K562 (cell line): Measurements from ENCODE around the gene TUBB4B. TPM values are rescaled to one million over a fixed set of nuclear protein-coding genes. Genes with fewer than 3 reads are reported as not detected.

Source experiments
- CBX1 ChIP-seq: sonication (generic); IDR thresholded peaks from 2 replicates; pipeline ENCODE4 v1.6.1; 2016; ENCODE audit warnings: antibody characterized with exemption, low read depth, mild to moderate bottlenecking
- FOSL1 ChIP-seq: fragments of 200-800 bp; sonication (Bioruptor generic); conservative IDR thresholded peaks from 2 replicates; pipeline ENCODE4 v1.6.1; 2016; ENCODE audit warnings: missing genetic modification characterization, missing compliant biosample characterization
- FOXA3 ChIP-seq, 2 experiments: fragments of 450-650 bp in 1 of 2; sonication (generic) in 1 of 2; formaldehyde crosslinking; IDR thresholded peaks in 1 of 2; conservative IDR thresholded peaks in 1 of 2; 2 replicates each; pipeline versions ENCODE4 v1.4.0 to v1.8.0; 2020 to 2022; ENCODE audit warnings: mild to moderate bottlenecking in 2 of 2, missing genetic modification reagents in 1 of 2
- HES1 ChIP-seq: fragments of 450-650 bp; IDR thresholded peaks from 2 replicates; pipeline ENCODE4 v1.6.1; 2016; ENCODE audit warnings: low read depth, mild to moderate bottlenecking, moderate library complexity
- KLF13 ChIP-seq: fragments of 450-650 bp; IDR thresholded peaks from 2 replicates; pipeline ENCODE4 v1.6.1; 2016; ENCODE audit warnings: missing genetic modification characterization, low read depth, mild to moderate bottlenecking, missing compliant biosample characterization, moderate library complexity, borderline replicate concordance
- KLF16 ChIP-seq: IDR thresholded peaks from 2 replicates; pipeline ENCODE4 v1.6.1; 2016; ENCODE audit warnings: antibody characterized with exemption
- MTF1 ChIP-seq: fragments of 250-450 bp; sonication (Bioruptor Pico); IDR thresholded peaks from 2 replicates; pipeline ENCODE4 v1.9.0; 2021; ENCODE audit warnings: moderate library complexity, mild to moderate bottlenecking, inconsistent platforms, borderline replicate concordance
- MXI1 ChIP-seq: IDR thresholded peaks from 2 replicates; pipeline ENCODE4 v1.6.1; 2011; ENCODE audit warnings: low read depth, mild to moderate bottlenecking, improper control_type of control experiment, low read length
- PYGO2 ChIP-seq: fragments of 450-650 bp; IDR thresholded peaks from 2 replicates; pipeline ENCODE4 v1.6.1; 2016; ENCODE audit warnings: mild to moderate bottlenecking, missing genetic modification characterization, moderate library complexity, missing compliant biosample characterization
- RFX5 ChIP-seq: IDR thresholded peaks from 2 replicates; pipeline ENCODE4 v1.6.1; 2011; ENCODE audit warnings: low read depth, mild to moderate bottlenecking, improper control_type of control experiment, low read length
- SIN3A ChIP-seq, 2 experiments: fragments of 150-350 bp in 1 of 2; IDR thresholded peaks; 2 replicates each; pipeline ENCODE4 v1.6.1; 2011 to 2016; ENCODE audit warnings: borderline replicate concordance in 2 of 2, low read depth in 2 of 2, low read length in 2 of 2, mild to moderate bottlenecking in 2 of 2, moderate library complexity in 2 of 2; ENCODE audit not compliant: control insufficient read depth in 1 of 2
- THAP12 ChIP-seq: fragments of 250-450 bp; sonication (Bioruptor Pico); IDR thresholded peaks from 2 replicates; pipeline ENCODE4 v1.9.0; 2021; ENCODE audit warnings: mild to moderate bottlenecking, inconsistent platforms
- TOE1 ChIP-seq, 2 experiments: fragments of 450-650 bp in 1 of 2; sonication (generic) in 1 of 2; formaldehyde crosslinking in 1 of 2; IDR thresholded peaks; 2 replicates each; pipeline versions ENCODE4 v1.7.1 to v1.8.0; 2016 to 2022; ENCODE audit warnings: borderline replicate concordance in 2 of 2, mild to moderate bottlenecking in 2 of 2, antibody characterized with exemption in 1 of 2, inconsistent platforms in 1 of 2, low read depth in 1 of 2, missing genetic modification reagents in 1 of 2, moderate library complexity in 1 of 2
- ZBTB5 ChIP-seq: fragments of 450-650 bp; IDR thresholded peaks from 2 replicates; pipeline ENCODE4 v1.6.1; 2017; ENCODE audit warnings: antibody characterized with exemption
- ZNF12 ChIP-seq: sonication (generic); formaldehyde crosslinking; IDR thresholded peaks from 2 replicates; pipeline ENCODE4 v1.4.0; 2020; ENCODE audit warnings: mild to moderate bottlenecking, missing genetic modification reagents
- ZNF395 ChIP-seq: fragments of 200-800 bp; sonication (Bioruptor generic); IDR thresholded peaks from 2 replicates; pipeline ENCODE4 v1.6.1; 2017; ENCODE audit warnings: missing genetic modification characterization, missing compliant biosample characterization
- ZNF511 ChIP-seq: sonication (generic); formaldehyde crosslinking; IDR thresholded peaks from 2 replicates; pipeline ENCODE4 v1.8.0; 2022; ENCODE audit warnings: mild to moderate bottlenecking, missing genetic modification reagents
- ZNF589 ChIP-seq: fragments of 200-800 bp; sonication (Bioruptor generic); IDR thresholded peaks from 2 replicates; pipeline ENCODE4 v1.6.1; 2016; ENCODE audit warnings: low read depth, missing genetic modification characterization, missing compliant biosample characterization
- polyA plus RNA-seq, 8 experiments: library from polyadenylated mRNA; depleted of rRNA in 4 of 8; stranded (reverse) in 5 of 8; unstranded in 3 of 8; fragments of >200 nt; fragmentation: Nextera tagmentation in 2 of 8; fragmentation: Illumina TruSeq in 1 of 8; extraction: Ambion mirVana in 2 of 8; extraction: Trizol in 1 of 8; gene quantifications; 2 replicates each; pipeline versions ENCODE4 v1.2.1 to v1.2.3, GENCODE V29; 2011 to 2014; ENCODE audit warnings: inconsistent platforms in 1 of 8, missing spikeins in 1 of 8
- total RNA-seq, 7 experiments: library from RNA; depleted of rRNA in 6 of 7; stranded (reverse); fragments of >200 nt in 6 of 7; fragmentation: Illumina TruSeq in 2 of 7; extraction: Trizol in 2 of 7; gene quantifications; 2 replicates each; pipeline versions ENCODE4 v1.2.1 to v1.2.3, GENCODE V29; 2011 to 2021; ENCODE audit warnings: low replicate concordance in 1 of 7

Gene TUBB4B
- total and polyA plus RNA-seq, 9 of the 15 experiments (the other 6 are each of a cell fraction or from before 2014, with no cell fraction given), result 24.1 to 443 (median 268) TPM

- TF ChIP-seq THAP12 (CRISPR knock-in tag) (no peak), FOXA3 (CRISPR knock-in tag; conservative IDR thresholded peaks at IDR 0.05 in 1 of 2, IDR thresholded peaks at IDR 0.05 in 1 of 2) (peak; percentile 97 to 99), RFX5 (no peak), PYGO2 (tag) (no peak), TOE1 (IDR thresholded peaks at IDR 0.05; ENCODE audit: borderline replicate concordance) (peak; percentile 85; the same call in 1 of the 2 replicates), TOE1 (CRISPR knock-in tag; IDR thresholded peaks at IDR 0.05; ENCODE audit: borderline replicate concordance, low read depth) (no peak), KLF13 (tag) (peak; percentile 91), HES1 (0 out of 2 replicates have a peak, but pooled peaks have one; percentile 60), ZNF12 (0 out of 2 replicates have a peak, but pooled peaks have one; percentile 30), FOSL1 (tag) (no peak; the same call in 1 of the 2 replicates), MTF1 (CRISPR knock-in tag) (no peak), ZBTB5 (no peak), CBX1 (peak; percentile 39; the same call in 1 of the 2 replicates), SIN3A (IDR thresholded peaks at IDR 0.05; ENCODE audit: borderline replicate concordance in 2 of 2, control insufficient read depth in 1 of 2, low read depth in 2 of 2, low read length in 2 of 2) (peak; percentile 44 to 73; a peak in 1 of 4 replicates), KLF16 (peak; percentile 90), ZNF395 (no peak), ZNF589 (CRISPR knock-in tag) (no peak), ZNF511 (peak; percentile 57; the same call in 1 of the 2 replicates), MXI1 (no peak)
These were observed 4.7 kb upstream of the TUBB4B start (continued) for GRCh38 chr9:137236238-137236935.
